ENCODE measurements around the gene NHERF2.

Gene NHERF2

GRCh38 chr16:2035431-2036199 lies 8.9 kb downstream of the NHERF2 start:
- Histone ChIP-seq H3K27me3 (ENCODE audit: control insufficient read depth, insufficient read depth, low read length) (no peaks in the 10 kb centered on the region), H3K4me3 (ENCODE audit: low read length) (peak overlapping the region; percentile 19), H3K36me3 (ENCODE audit: control insufficient read depth, insufficient read depth, low read length) (peaks cover 3% of the 10 kb centered on the region), H3K9ac (ENCODE audit: low read length) (no peak overlapping the region), H3K27ac (ENCODE audit: low read depth, low read length) (peak overlapping the region; percentile 78), H3K4me1 (ENCODE audit: control insufficient read depth, insufficient read depth, low read length) (peaks cover 40% of the 10 kb centered on the region)

- Histone ChIP-seq H3K4me1 (ENCODE audit: control insufficient read depth, insufficient read depth, low read length) (peaks cover 40% of the 10 kb centered on the region), H3K27ac (ENCODE audit: low read depth, low read length) (peak overlapping the region; percentile 78), H3K4me3 (ENCODE audit: low read length) (no peak overlapping the region), H3K36me3 (ENCODE audit: control insufficient read depth, insufficient read depth, low read length) (peaks cover 3% of the 10 kb centered on the region), H3K9ac (ENCODE audit: low read length) (no peak overlapping the region), H3K27me3 (ENCODE audit: control insufficient read depth, insufficient read depth, low read length) (no peaks in the 10 kb centered on the region)
Observed at GRCh38 chr16:2036200-2036966, 9.7 kb downstream of the NHERF2 start.

GRCh38 chr16:2037115-2037514 lies 10.4 kb downstream of the NHERF2 start:
- H3K9ac ChIP-seq (ENCODE audit: low read length) = no peak overlapping the region
- no peak overlapping the region for H3K27ac ChIP-seq (ENCODE audit: low read depth, low read length)
- H3K4me3 ChIP-seq (ENCODE audit: low read length) = no peak overlapping the region
- H3K4me1 ChIP-seq (ENCODE audit: control insufficient read depth, insufficient read depth, low read length) = peaks cover 40% of the 10 kb centered on the region
- peaks cover 3% of the 10 kb centered on the region for H3K36me3 ChIP-seq (ENCODE audit: control insufficient read depth, insufficient read depth, low read length)
- H3K27me3 ChIP-seq (ENCODE audit: control insufficient read depth, insufficient read depth, low read length) = no peaks in the 10 kb centered on the region

GRCh38 chr16:2037647-2038381 lies 11.1 kb downstream of the NHERF2 start:
- peak overlapping the region; percentile 66 for H3K27ac ChIP-seq (ENCODE audit: low read depth, low read length)

GRCh38 chr16:2038382-2039231 lies 11.9 kb downstream of the NHERF2 start:
- Histone ChIP-seq H3K27ac (ENCODE audit: low read depth, low read length) (peak overlapping the region; percentile 77), H3K9ac (ENCODE audit: low read length) (peak overlapping the region; percentile 30), H3K4me3 (ENCODE audit: low read length) (peak overlapping the region; percentile 27), H3K4me1 (ENCODE audit: control insufficient read depth, insufficient read depth, low read length) (peaks cover 31% of the 10 kb centered on the region), H3K36me3 (ENCODE audit: control insufficient read depth, insufficient read depth, low read length) (peaks cover 3% of the 10 kb centered on the region), H3K27me3 (ENCODE audit: control insufficient read depth, insufficient read depth, low read length) (no peaks in the 10 kb centered on the region)

More at GRCh38 chr16:2037647-2038381, 11.1 kb downstream of the NHERF2 start:
- peaks cover 38% of the 10 kb centered on the region for H3K4me1 ChIP-seq (ENCODE audit: control insufficient read depth, insufficient read depth, low read length)
- no peaks in the 10 kb centered on the region for H3K27me3 ChIP-seq (ENCODE audit: control insufficient read depth, insufficient read depth, low read length)
- H3K9ac ChIP-seq (ENCODE audit: low read length) = peak overlapping the region; percentile 21
- no peak overlapping the region for H3K4me3 ChIP-seq (ENCODE audit: low read length)
- peaks cover 3% of the 10 kb centered on the region for H3K36me3 ChIP-seq (ENCODE audit: control insufficient read depth, insufficient read depth, low read length)

- Histone ChIP-seq H3K36me3 (ENCODE audit: control insufficient read depth, insufficient read depth, low read length) (peaks cover 3% of the 10 kb centered on the region), H3K9ac (ENCODE audit: low read length) (peak overlapping the region; percentile 30), H3K4me1 (ENCODE audit: control insufficient read depth, insufficient read depth, low read length) (peaks cover 26% of the 10 kb centered on the region), H3K27ac (ENCODE audit: low read depth, low read length) (peak overlapping the region; percentile 77), H3K4me3 (ENCODE audit: low read length) (no peak overlapping the region), H3K27me3 (ENCODE audit: control insufficient read depth, insufficient read depth, low read length) (no peaks in the 10 kb centered on the region)
Observed at GRCh38 chr16:2039274-2040031, 12.8 kb downstream of the NHERF2 start.

- Histone ChIP-seq H3K4me1 (ENCODE audit: control insufficient read depth, insufficient read depth, low read length) (peaks cover 21% of the 10 kb centered on the region), H3K27ac (ENCODE audit: low read depth, low read length) (peak overlapping the region; percentile 30), H3K27me3 (ENCODE audit: control insufficient read depth, insufficient read depth, low read length) (no peaks in the 10 kb centered on the region), H3K4me3 (ENCODE audit: low read length) (no peak overlapping the region), H3K9ac (ENCODE audit: low read length) (no peak overlapping the region), H3K36me3 (ENCODE audit: control insufficient read depth, insufficient read depth, low read length) (peaks cover 3% of the 10 kb centered on the region)
Observed at GRCh38 chr16:2040041-2040786, 13.5 kb downstream of the NHERF2 start.

GRCh38 chr16:2040787-2041522 lies 14.3 kb downstream of the NHERF2 start:
- Histone ChIP-seq H3K9ac (ENCODE audit: low read length) (no peak overlapping the region), H3K27ac (ENCODE audit: low read depth, low read length) (no peak overlapping the region), H3K27me3 (ENCODE audit: control insufficient read depth, insufficient read depth, low read length) (no peaks in the 10 kb centered on the region), H3K4me3 (ENCODE audit: low read length) (no peak overlapping the region), H3K36me3 (ENCODE audit: control insufficient read depth, insufficient read depth, low read length) (peaks cover 3% of the 10 kb centered on the region), H3K4me1 (ENCODE audit: control insufficient read depth, insufficient read depth, low read length) (peaks cover 14% of the 10 kb centered on the region)

- Histone ChIP-seq H3K36me3 (ENCODE audit: control insufficient read depth, insufficient read depth, low read length) (peaks cover 3% of the 10 kb centered on the region), H3K4me1 (ENCODE audit: control insufficient read depth, insufficient read depth, low read length) (peaks cover 10% of the 10 kb centered on the region), H3K27me3 (ENCODE audit: control insufficient read depth, insufficient read depth, low read length) (no peaks in the 10 kb centered on the region), H3K9ac (ENCODE audit: low read length) (no peak overlapping the region), H3K27ac (ENCODE audit: low read depth, low read length) (no peak overlapping the region), H3K4me3 (ENCODE audit: low read length) (no peak overlapping the region)
Observed at GRCh38 chr16:2042171-2042985, 15.7 kb downstream of the NHERF2 start.

Data from rectal smooth muscle tissue (tissue), 1 donor.